A673 (cell line): ENCODE results near the gene LMAN2.

Experiments
- EZH2 ChIP-seq: fragments of 200-600 bp; sonication (generic); IDR thresholded peaks from 2 replicates; pipeline ENCODE4 v1.6.1; 2017; ENCODE audit warnings: borderline replicate concordance, low read depth, mild to moderate bottlenecking, mixed read lengths, antibody characterized with exemption, low read length; ENCODE audit not compliant: poor library complexity, severe bottlenecking
- TF ChIP-seq, protein P1 (sequence below): fragments of 300-800, 200-600 bp; sonication (generic); conservative IDR thresholded peaks from 2 replicates; pipeline ENCODE4 v1.5.1; 2017; ENCODE audit warnings: low read depth, mild to moderate bottlenecking, antibody characterized with exemption, low read length, moderate library complexity, mixed read lengths

DNA sequence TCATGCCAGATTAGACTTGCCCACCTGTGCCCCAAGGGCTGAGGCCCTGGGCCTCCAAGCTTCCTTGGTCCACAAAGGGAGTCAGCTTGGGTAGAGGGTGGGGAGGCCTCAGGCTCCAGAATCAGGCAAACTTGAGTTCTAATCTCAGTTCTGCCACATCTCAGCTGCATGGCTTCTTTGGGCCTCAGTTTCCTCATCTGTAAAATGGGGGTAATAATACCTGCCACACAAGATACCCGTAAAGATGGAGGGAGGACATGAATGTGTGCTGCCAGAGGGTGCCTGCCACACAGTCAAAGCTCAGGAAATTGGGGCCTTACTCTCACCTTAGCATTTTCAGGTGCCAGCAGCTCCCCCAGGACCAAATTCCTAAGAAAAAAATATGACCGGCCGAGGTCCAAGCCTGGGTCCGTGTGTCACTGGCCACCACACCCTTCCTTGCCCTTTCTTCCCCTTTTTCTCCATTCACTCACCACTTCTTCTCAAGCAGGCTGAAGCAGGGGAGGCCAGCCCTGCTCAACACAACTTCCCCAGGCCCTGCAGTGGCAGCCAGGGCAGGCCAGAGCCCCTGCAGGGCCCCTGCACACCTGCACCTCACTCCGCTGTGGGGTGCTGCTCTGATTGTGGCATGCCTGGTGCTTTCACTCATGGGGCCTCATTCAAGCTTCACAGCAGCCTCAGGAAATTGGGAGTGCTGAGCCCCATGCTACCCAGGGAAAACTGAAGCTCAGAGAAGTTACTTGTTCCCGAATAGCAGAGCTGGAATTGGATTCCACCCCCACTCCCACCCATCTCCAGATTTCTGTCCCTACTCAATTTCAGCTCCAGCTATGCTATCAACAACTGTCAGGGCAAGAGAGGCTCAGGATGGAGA lies 10.2 kb upstream of the LMAN2 start:
- TF ChIP-seq, protein P1, sequence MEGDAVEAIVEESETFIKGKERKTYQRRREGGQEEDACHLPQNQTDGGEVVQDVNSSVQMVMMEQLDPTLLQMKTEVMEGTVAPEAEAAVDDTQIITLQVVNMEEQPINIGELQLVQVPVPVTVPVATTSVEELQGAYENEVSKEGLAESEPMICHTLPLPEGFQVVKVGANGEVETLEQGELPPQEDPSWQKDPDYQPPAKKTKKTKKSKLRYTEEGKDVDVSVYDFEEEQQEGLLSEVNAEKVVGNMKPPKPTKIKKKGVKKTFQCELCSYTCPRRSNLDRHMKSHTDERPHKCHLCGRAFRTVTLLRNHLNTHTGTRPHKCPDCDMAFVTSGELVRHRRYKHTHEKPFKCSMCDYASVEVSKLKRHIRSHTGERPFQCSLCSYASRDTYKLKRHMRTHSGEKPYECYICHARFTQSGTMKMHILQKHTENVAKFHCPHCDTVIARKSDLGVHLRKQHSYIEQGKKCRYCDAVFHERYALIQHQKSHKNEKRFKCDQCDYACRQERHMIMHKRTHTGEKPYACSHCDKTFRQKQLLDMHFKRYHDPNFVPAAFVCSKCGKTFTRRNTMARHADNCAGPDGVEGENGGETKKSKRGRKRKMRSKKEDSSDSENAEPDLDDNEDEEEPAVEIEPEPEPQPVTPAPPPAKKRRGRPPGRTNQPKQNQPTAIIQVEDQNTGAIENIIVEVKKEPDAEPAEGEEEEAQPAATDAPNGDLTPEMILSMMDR = no peak
- no peak for TF ChIP-seq EZH2
